GM18873 (cell line): Measurements from ENCODE around the gene ACOT11.

Source experiments
- ATAC-seq: cut with Tn5 transposase; IDR thresholded peaks from one replicate; pipeline ENCODE4 v1.9.1; 2021; ENCODE audit warnings: mild to moderate bottlenecking, moderate library complexity, moderate number of reproducible peaks; ENCODE audit not compliant: unreplicated experiment, low FRiP score

ACOT11 gene

DNA sequence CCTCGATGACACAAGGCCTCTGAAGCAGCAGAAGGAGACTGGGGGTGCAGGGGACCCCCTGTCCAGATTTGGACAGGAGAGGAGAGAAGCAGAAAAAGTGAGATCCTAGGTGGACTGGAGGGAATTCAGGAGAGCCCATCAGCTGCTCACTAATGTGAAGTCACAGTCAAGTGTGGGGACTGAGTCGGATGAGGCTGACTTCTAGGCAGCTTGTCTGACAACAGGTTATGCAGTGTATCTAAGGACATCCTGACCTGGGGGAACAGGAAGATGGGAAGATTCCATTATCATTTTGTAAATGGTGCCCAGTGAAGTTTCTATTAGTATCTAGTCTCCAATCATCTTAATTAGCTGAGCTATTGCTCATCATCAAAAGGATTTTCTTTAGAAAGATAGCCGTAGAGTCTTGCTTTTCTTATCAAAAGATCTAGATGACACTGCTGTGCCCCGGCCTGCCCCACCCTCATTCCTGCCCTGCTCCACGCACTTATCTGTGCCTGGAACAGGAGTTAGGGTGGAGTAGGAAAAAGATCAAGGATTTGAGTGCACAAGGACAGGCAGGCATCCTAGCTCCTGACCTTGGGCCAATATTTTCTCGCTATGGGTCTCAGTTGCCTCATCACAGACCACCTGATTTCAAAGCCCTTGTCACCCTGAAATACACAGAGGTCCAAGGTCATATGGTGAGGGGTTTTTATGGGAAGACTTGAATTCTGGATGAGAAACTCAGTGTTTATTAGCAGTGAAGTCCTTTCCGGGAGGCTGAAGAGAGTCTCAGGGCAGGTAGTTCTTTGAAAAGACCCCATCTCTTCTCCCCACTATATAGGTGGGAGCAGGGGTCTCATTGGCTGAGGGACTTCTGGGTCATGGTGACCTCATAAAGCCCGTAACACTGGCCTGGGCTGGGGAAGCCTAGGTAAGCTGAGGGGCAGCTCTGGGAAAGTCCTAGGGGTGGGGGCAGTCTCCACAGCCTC lies 93.1 kb downstream of the ACOT11 start, which contains the start of gene MROH7:
Gene MROH7, plus strand, starts transcription at position 924 of the 974 bp plus-strand sequence. CDS start 11,141 bp downstream, outside the sequence.
- no peak for ATAC-seq

DNA sequence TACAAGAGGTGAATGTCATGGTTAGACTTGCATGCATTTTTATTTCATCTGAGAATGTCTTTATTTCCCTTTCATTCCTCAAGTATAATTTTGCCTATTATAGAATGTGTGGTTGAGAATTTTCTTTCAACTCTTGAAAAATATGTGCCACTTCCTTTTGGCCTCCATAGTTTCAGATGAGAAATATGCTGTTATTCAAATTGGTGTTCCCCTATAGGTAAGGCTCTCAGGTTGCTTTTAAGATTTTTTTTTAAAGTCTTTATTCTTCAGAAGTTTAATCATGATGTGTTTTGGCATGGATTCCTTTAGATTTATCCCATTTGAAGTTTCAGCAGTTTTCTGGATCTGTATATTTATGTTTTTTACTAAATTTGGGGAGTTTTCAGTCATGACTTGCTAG lies 95.7 kb downstream of the ACOT11 start:
- no peak for ATAC-seq

DNA sequence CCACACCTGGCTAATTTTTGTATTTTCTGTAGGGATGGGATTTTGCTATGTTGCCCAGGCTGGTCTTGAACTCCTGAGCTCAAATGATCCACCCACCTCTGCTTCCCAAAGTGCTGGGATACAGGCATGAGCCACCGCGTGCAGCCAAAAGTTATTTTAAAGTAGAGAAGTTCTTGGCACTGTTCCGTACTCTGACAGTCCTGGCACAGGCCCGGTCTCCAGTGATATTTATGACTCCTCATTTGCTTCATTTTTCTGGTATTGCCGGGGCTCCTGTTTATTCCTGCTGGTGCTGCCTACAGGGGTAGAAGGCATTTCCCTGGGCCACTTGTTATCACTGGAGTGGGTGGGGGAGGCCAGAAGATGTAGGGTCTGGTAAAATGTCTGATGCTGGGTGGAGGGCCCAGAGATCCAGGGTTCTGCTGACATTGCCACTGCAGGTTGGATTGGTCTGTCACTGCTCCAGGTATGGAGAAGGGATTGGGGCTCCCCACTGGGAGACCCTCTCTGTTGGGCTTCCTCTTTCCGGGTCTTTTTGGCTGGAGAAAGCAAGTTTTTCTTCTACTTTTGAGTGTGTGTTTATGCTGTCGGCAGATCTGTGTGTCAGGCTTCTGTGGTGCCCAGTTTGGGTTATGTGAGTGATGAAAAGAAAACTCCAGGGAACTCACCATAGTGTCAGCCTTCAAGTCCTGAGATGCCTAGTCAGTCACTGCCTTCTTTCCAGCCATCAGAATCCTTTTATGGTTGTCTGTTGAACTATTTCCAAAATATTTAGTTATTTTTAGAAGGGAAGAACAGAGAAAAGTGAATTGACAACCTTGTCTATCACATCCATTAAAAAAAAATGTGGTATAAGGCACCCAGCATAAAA lies 98.0 kb downstream of the ACOT11 start:
- ATAC-seq: no peak

DNA sequence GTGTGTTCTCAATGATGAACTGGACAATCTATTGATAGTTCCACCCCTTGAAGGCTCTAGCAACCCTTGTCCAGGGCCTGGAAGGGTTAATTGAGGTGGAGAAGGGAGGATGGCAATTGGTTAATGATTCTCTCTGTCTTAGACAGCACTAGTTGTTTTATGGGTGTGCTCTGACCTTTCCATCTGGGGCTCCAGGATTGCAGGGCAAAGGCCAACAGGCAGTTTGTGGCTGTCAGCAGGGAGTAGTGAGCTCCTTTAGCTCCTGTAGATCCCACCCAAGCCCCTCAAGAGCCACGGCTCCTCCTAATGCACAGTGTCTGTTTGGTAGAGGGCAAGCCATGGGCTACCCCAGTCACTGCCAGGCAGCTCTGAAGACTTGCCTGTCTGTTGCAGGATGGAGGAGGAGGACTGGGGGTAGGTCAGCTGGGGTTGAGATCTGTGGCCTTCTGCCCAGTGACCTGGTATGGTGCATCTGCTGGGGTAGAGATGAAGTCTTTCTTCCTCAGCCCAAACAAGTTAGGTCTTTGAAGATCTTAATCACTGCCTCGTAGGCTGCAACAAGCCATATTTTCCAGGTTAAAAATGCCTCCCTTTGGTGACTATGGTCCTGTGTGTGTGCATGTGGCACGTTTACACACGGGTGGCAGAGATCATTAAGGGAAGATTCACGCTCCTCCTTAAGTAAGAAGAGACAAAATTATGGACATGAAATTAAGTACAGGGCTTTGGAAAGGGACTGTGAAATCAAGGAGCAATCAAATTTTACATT lies 101.3 kb downstream of the ACOT11 start:
- ATAC-seq: no peak

DNA sequence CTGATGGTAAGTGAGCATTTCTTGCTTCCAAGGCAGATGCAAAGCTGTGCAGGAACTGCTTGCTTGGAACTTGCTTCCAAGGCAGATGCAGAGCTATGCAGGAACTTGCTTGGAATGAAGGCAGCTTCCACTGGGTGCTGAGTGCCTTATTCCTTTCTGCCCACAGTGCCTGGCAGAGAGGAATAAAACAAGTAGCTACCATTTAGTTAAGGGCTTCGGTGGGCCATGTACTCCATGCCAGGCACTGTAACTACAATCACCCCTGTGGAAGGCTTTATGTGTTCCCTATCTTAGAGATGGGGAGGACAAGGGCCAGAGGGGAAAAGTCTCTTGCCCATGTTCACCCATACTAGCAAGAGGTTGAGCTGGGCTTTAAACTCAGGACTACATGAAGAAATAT lies 101.9 kb downstream of the ACOT11 start:
- no peak for ATAC-seq

DNA sequence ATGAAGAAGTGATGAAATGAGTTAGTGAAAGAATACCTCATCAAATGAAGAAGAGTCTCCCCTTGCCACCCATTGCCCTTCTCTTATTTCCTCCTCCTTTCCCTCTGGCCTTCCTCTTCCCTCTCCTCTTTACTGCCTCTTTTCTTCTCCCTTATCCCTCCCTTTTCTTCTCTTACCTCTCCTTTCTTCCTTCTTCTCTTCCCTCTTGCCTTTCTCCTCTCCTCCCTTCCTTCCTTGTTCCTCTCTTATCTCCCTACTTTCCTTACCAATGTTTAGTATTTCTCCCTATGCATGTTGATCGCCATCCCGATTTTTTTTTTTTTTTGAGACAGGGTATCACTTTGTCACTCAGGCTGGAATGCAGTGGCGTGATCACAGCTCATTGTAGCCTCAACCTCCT lies 102.4 kb downstream of the ACOT11 start:
- no peak for ATAC-seq

DNA sequence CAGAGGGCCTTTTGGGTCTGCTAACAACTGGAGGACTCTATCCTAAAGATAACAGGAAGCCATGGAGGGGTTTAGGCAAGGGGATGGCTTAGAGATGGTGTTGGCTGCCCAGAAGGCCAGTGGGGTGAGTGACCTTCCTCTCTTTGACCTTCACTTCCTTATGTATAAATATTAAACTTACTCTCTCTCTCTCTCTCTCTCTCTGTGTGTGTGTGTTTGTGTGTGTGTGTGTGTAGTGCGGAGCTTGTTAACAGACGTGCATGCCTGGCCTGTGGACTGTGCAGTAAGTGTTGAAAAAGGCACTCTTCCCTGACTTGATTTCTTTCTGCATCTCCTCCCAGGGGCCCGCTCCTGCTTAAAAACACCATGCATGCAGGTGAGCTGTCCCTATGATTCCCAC lies 103.6 kb downstream of the ACOT11 start:
- no peak for ATAC-seq

DNA sequence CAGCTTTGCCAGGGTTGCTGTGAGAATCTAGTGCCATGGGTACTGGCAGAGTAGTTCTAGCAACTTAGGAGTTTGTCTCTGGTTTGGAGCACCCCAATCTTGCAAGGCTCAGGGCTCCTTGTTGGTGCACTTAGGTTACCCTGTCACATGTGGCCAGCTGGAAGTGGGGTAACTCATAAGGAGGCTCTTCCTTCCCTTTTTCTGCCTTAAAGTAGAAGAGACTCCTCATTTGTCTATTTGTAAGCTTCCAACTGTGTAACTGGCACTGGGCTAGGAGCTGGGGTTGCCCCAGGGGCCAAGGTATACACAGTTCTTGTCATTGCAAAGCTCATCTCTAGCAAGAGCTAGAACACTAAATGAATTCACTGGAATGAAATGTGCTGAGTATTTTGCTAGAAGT lies 104.1 kb downstream of the ACOT11 start:
- no peak for ATAC-seq

DNA sequence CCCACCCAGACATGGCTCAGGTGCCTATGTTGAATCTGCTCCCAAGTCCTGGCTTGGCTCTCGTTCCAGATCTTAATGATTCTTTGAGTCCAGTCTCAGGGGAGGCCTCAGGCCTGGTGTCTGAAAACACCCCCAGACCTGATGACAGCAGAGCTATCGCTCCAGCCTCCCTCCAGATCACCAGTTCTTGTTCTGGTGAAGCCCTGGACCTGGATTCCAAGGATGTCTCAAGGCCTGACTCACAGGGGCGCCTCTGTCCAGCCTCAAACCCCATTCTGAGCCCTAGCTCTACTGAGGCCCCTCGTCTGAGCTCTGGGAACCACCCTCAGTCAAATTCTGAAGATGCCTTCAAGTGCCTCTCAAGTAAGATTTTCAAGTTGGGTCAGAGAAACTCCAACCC lies 105.0 kb downstream of the ACOT11 start:
- no peak for ATAC-seq

DNA sequence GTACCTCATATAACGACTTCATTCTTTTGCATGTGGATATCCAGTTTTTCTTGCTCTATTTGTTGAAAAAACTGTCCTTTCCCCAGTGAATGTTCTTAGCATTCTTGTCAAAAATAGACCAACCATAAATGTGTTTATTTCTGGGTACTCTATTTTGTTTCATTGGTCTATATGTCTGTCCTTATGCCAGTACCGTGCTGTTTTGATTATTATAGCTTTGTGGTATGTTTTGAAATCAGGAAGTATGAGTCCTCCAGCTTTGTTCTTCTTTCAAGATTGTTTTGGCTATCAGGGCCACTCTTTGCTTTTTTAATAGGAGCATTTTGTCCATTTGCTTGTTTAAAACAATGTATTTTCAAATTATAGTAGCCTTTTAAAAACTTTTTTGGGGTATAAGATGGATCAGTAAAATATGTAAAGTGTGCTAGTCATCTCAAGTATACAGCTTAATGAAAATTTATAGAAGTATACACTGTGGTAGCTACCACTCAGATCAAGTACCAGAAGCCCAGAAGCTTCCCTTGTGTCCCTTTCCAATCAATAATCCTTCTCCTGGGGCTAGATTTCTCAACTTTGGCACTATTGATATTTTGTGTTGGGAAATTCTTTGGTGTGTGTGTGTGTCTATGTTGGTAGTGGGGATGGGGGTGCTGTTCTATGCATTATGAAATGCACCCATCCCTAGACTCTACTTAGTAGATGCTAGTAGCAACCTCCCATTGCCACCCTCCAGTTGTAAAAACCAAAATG lies 110.3 kb downstream of the ACOT11 start:
- ATAC-seq: no peak
